Hindlimb muscle (tissue), 1 donor: ENCODE measurements around the gene KDM4F. TPM values are rescaled to one million over a fixed set of nuclear protein-coding genes. Genes with fewer than 3 reads are reported as not detected.

Experiments used
- DNase-seq: peaks from one replicate; pipeline ENCODE4 v3.0.0-alpha.2; 2013
- polyA plus RNA-seq: library from polyadenylated mRNA; unstranded; fragments of 120-200 nt; gene quantifications from one replicate; pipeline ENCODE4 v1.2.1, GENCODE V29; 2013; ENCODE audit not compliant: insufficient read length

KDM4F gene
- polyA plus RNA-seq, 1 donor = not detected

GRCh38 chr11:95066716-95067038 is 17.5 kb downstream of the KDM4F start, which contains the start of gene SRSF8:
SRSF8 (plus strand) TSS chr11:95066919; CDS start chr11:95067227, 308 bp downstream.
- no peak for DNase-seq

GRCh38 chr11:95067039-95067840 is 18.0 kb downstream of the KDM4F start:
- peak; percentile 89 for DNase-seq

- DNase-seq = no peak
Observed at GRCh38 chr11:95067841-95068219, 18.6 kb downstream of the KDM4F start.

GRCh38 chr11:95068549-95068948 is 19.3 kb downstream of the KDM4F start:
- peak; percentile 84 for DNase-seq

GRCh38 chr11:95070471-95070870 is 21.2 kb downstream of the KDM4F start:
- DNase-seq = no peak

GRCh38 chr11:95072948-95073347 is 23.7 kb downstream of the KDM4F start:
- no peak for DNase-seq

DNA sequence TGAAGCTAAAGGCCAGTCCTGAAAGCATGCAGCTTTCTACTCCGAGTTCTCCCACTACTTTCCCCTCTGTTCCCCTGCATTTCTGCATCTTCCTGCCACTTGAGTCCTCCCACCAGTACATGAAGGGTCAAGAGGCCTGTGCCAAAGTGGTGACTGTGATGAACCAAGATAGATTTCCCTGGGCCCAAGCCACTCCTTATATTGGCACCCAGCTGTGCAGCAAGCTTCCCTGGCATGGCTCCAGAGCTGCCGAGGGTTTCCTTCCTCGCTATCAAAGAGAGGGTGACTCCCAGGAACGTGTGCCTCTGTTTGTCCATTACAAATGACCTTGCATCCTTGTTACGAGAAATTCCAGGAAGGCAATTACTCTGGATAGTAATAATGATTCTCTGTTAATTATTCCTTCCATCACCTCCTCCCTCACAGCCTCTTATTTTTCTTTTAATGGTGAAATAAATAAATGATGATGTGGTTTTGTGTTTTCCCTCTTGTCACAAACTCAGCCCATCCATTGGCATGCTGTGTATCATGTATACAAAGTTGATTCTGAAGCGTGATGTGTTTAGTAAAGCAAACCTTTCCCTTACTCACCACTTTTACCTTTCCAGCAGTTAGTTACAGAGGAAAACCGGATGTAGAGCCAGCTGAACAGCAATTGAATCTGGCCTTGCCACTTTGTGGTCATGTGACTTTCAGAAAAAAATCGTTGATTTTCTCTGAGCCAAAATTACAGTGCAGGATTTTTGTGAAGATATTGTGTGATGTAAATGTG is 25.8 kb downstream of the KDM4F start:
- DNase-seq = no peak

- DNase-seq = no peak
Observed at GRCh38 chr11:95076416-95076815, 27.2 kb downstream of the KDM4F start.

- DNase-seq = no peak
Observed at GRCh38 chr11:95076981-95077380, 27.8 kb downstream of the KDM4F start.

DNA sequence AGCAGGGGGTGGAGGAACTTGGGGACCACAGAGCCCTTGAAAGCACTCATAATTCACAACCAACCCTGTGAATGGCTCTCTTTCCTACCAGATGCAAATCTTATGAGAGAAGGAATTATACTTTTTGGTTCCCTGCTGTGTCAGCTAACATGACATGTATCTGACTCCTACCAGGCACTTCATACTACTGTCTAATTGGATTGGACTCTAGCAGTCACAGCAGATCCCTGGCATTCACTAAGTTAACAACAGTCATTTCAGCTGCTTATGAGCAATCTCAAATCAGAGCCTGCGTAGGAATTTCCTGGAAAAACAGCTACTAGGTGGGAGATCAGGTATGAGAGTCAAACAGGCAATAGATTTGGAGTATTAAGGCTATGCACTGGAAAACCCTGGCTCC is 29.3 kb downstream of the KDM4F start:
- no peak for DNase-seq

GRCh38 chr11:95081010-95081409 is 31.8 kb downstream of the KDM4F start:
- no peak for DNase-seq

DNA sequence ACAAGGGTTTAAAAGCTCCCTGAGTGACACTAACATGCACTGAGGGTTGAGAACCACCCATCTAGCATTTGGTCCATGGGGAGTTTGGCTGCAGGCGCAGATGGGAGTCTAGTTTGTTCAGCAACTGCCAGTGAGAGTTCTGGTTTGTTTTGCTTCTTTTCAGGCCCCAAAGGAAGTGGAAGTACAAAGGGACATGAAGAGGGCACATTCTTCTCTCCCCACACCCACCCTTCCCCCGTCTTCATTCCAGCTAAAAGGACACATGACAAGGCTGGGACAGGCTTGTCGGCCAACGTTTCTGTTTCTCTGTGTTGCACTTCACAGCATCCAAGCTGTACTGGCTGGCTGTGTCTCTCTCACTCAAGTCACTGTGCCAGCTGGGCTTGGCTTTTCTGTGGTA is 32.2 kb downstream of the KDM4F start:
- no peak for DNase-seq

DNA sequence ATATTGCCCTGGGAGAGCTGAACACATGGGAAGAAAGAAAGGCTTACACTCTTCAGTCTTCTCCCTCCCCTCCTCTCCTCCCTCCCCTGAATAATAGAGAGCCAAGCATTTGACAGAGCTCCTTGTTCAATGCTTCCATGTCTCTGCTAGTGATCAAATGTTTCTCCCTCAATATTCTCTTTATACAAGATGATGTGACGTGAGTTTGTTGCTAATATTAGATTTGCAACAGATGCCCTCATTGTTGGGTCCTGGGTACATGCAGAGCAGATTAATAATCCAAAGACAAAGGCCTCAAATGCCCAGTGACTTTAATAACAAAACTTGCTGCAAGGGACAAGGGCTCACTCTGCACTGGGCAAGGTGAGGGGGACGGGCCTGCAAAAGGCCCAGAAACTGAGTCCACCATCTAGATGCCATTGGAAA is 33.4 kb downstream of the KDM4F start:
- DNase-seq = no peak

GRCh38 chr11:95084509-95084908 is 35.3 kb downstream of the KDM4F start:
- no peak for DNase-seq

DNA sequence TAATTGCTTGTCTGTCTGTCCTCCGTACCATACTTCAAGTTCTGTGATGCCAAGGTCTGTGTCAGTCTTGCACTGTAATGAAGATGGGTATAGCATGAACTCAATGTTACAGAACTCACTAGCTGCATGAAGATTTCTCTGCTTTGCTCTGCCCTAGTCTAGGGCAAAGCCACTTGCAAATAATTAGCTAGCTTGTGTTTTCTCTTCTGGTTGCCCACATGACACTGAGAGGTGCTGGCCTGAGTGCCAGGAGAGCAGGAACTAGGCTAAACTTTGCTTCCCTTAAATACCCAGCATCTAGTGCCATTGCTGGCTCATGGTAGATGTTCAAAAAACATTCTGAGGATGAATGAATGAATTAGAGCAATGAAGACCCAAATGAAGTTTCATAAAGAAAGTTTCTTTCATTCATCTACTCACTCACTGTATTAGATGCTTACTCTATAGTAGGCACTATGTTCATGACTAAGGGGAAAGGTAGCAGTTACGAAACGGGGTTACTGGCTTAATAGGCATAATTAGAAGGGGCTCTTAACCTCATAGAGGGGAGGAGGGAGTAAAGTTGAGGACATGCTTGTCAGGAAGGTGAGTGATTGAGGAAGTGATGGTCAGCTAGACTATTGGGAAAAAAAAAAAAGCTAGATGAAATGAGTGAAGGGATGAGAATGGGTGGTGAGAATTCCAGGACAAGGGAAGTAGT is 36.0 kb downstream of the KDM4F start:
- DNase-seq = no peak

- DNase-seq = no peak
Observed at GRCh38 chr11:95086151-95086550, 36.9 kb downstream of the KDM4F start.

GRCh38 chr11:95086836-95087570 is 37.8 kb downstream of the KDM4F start:
- no peak for DNase-seq

GRCh38 chr11:95088946-95089619 is 39.9 kb downstream of the KDM4F start:
- DNase-seq = no peak

DNA sequence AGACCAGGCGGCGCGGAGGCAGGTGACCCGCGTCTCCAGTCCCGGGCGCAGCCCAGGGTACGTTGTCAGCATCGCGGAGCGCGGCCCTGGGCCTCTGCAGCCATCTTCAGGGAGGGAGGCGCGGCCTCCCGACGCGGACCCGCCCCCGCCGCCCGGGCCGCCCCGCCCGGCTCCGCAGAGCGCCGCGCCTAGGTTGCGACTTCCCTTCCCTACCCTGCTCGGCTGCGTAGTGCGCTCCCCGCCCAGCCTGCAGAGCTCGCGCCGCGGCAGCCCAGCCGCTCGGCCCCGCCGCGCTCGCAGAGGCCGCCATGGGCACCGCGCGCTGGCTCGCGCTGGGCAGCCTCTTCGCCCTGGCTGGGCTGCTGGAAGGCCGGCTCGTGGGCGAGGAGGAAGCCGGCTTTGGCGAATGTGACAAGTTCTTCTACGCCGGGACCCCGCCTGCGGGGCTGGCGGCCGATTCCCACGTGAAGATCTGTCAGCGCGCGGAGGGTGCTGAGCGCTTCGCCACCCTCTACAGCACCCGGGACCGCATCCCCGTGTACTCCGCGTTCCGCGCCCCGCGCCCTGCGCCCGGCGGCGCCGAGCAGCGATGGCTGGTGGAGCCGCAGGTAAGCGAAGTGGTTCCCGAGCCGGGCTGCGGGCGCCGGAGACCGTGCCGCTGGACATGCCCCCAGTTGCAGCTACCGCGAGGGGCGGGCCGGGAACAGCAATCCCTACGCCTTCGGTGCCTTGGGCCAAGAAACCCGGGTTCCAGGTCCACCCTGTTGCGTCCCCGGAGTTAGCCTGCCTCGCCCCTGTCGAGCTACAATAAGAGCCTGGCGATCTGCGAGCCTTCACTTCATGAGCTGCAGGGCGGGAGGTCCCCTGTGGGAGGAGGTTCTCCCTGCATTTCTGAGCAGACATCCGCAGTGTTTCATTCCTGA is 40.7 kb downstream of the KDM4F start, which contains the start of gene ENDOD1:
ENDOD1 (plus strand) TSS at position 227 of the 923 bp plus-strand sequence; CDS start at position 309, 82 bp downstream.
- peak; percentile 91 for DNase-seq

DNA sequence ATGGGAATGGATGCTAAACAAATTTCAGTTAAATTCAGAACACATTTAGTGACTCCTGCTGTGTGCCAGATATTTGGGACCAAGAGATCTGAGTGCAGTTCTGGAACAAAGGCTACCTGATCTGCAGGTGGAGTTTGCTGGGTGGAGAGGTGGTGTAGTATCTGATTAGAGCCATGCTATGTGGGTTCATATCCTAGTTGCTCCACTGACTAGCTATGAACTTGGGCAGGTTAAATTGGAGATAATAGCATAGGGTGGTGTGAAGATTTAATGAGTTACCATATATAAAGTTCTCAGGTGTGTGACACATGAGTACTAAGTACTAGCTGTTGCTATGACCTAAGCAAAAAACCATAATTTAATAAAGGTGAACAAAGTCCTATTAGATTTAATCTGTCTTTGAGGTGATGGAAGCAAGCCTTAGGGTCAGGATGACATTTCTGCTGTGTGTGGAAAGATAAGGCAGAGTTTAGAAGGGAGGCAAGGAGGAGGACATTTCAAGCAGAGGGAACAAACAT is 42.5 kb downstream of the KDM4F start:
- no peak for DNase-seq
